ENCODE measurements around the gene GPR143.

The GPR143 gene

DNA sequence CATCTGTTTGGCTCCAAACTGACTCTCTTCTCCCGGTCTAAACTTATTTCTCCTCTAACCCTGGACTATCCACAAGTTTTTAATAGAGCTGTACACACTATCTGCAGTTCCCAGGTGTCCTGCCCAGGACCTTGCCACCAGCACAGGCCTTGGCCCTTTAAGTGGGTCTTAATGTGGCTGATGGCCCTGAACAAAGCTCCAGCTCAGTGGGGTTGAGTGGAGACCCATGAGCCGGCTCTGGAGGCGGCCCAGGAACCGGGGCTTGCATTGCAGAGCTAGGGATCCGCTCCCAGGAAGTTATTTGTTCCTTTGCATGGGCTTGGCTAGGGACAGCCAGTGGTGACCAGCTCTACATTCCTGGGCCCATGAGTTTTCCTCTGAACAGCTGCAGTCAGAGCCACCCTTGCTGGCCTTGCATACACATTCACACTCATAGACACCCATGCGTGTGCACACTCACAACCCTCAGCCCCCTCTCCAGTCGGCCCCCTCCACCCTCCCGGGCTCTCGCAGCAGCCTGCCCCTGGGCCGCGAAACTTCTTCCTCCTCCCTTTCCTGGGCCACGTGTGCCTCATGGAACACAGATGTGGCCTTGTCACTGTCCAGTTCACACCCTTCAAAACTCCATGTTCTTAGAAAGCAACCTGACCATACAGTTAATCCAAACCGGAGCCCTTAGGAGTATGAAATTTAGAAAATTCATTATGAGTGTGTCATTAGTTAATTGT lies 58.2 kb downstream of the GPR143 start:
- DNase-seq: no peak

DNA sequence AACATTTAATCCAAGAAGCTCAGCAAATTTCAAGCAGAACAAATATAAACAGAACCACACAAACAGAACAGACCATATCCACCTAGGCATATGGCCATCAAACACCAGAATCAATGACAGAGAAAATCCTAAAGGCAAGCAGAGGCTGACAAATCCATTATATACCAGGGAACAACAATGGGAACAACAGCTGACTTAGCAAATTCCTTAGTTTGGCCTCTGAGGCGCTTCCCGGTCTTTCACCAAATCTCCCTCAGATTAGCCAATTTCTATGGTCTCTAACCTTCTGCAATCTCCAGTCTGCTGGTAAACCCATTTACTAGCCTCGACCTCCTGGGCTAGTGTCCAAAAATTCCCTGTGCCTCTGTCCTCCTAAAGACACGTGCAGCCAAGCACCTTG lies 59.2 kb downstream of the GPR143 start:
- no peak for DNase-seq

DNA sequence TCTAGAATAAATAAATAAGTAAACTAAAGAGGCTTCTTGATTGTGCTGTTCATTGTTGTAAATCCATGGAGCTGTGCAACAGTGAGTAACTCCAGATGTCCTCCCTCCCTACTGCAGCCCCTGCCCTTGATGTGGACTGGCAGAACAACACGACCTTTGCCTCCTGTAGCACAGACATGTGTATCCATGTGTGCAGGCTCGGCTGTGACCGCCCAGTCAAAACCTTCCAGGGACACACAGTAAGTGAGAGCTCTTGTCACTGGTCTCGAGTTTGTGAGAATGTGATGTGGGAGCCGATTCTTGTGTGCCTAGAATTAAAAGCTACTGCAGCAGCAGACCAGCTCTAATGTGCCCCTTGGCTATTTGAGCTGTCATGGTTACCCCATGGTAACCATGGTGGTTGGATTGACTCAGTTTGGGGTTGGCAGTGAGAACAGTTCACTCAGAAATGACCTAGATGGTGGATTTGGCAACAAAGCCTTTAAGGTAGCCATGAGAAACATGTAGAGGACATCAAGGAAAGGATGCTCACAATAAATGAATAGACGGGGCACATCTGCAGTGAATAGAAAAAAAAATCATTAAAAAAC lies 60.7 kb downstream of the GPR143 start:
- no peak for DNase-seq

DNA sequence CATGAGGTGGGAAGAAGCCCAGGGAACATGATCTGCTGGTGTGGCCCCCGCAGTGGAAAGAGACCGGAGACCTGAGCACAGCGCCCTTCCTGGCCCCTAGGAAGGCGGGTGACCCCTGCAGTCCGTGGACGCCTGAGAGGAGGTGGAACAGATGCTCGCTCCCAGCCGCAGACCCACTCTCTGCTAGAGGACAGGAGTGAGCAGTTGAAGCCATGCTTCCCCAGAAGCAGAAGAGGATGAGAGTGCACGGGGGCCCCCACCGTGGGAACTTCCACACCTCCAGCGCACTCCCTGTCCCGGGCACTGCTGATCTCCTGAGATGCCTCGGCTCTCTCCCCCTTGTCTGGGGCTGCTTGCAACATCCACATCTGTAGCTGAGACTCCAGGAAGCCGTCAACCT lies 62.2 kb downstream of the GPR143 start:
- DNase-seq: no peak

DNA sequence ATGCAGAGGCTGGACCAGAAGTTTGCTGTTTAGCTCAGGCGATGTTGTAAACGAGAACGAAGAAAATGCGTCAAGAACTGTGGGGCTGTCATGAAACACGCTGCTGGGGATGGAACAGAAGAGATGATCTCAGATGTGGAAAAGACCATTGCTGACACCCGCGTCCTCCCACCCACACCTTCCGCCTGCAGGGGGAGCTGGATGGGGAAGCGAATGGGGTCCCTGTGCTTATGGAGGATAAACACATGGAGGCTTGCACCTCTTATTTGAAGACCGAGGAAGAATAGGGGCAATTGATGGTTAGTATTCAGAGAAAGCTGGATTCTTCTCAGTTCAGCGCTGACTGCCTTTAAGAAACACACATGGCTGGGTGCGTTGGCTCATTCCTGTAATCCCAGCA lies 63.9 kb downstream of the GPR143 start:
- DNase-seq: no peak

DNA sequence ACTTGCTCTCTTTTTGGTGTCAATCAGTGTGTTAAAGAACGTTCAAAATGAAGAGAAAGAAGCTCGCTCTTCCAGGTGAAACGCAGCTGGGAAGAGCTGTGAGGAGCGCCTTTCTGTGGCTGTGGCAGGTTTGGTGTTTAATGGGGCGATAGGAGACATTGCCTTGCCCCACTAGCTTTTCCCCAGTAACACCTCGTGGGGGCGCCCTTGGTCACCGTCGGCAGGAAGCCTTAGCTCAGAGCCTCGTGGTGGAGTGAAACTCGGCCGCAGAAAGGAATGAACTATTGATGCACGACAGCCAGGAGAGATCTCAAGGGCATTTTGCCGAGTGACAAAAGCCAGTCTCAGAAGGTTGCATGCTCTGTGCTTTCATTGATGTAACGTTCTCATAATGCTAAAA lies 65.1 kb downstream of the GPR143 start:
- DNase-seq: no peak

DNA sequence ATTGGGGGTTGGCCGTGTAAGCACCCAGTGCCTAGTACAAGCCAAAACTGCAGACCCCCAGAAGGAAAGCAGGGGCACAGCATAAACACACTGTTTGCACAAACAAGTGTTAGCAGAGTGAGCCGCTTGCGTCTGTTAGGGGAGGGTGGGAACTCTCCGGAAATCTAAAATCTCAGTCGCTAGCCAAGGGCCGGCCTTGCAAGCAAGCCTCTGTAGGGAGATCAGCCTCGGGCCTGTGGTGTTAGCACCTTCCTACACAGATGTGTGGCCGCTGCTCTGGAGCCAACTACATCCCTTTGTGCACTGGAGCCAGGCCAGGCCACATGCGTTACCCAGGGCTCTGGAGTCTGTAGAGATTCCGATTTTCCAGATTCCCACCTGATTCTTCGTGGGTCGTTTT lies 67.1 kb downstream of the GPR143 start:
- no peak for DNase-seq

DNA sequence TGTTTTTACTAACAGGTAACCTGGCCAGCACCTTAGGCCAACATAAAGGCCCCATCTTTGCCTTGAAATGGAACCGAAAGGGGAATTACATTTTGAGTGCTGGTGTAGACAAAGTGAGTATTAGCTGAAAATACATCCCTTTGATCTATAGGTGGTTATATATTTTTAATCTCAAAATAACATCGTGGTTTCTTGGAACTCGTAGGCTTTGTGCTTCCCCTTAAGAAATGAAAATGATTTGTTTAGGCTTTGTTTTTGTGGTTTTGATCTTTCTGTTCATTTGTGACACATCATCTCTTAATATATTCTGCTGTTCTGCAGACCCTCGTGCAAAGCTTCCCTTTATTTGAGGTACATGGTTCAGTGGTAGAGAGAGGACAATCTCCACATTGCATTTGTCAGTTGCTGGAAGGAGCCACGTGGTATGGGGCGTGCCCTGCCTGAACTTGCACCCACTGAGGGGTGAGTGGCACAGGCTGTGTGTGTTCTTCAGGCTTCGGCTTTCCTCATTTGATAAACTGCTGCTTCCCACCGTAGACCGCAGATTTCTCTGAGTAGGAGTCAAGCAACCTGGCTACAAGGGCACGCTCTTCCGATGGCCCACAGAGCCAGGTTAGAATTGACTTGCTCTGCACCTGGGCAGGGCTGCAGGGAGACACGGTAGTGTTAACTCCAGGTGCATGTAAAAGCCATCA lies 72.2 kb downstream of the GPR143 start:
- no peak for DNase-seq

DNA sequence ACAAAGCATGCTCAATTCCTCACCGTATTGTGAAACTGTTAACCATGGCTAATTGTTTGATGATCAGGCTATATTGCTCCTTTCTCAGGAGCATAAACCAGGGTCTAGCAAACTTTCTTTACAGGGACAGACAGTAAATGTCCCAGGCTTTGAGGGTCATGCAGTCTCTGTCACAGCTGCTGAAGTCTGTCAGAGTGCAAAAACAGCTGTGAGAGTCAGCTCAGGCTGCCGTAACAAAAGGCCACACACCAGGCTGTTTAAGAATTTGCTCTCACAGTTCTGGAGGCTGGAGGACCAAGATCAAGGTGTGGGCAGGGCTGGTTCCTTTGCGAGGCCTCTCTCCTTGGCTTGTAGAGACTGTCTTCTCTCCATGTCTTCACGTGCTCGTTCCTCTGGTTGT lies 75.6 kb downstream of the GPR143 start:
- no peak for DNase-seq

DNA sequence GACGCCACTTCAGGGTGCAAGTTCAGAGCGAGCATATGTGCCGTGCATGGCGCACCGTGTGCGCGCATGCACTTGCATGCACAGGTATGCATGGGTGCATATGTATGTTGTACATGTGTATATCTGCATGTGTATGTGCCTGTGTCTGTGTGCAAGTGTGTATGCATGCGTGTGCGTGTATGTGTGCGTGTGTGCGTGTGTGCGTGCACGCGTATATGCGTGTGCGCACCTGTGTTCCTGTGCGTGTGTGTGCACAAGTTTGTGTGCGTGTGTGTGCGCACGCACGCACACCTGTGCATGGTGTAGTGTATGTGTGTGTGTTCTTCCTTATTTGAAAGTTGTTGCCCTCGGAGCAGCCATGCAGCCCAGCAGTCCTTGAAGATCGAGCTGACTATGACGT lies 76.8 kb downstream of the GPR143 start:
- no peak for DNase-seq

DNA sequence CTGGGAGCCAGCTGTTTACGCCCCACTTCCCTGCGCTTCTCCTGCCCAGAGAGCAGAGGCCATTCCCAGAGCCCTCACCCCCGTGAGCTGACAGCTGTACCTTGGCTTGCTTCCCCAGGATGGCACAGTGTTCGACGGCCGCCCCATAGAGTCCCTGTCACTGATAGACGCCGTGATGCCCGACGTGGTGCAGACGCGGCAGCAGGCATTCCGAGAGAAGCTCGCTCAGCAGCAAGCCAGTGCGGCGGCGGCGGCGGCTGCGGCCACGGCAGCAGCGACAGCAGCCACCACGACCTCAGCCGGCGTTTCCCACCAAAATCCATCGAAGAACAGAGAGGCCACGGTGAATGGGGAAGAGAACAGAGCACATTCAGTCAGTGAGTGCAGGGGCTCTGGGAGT lies 77.7 kb downstream of the GPR143 start:
- DNase-seq: no peak

DNA sequence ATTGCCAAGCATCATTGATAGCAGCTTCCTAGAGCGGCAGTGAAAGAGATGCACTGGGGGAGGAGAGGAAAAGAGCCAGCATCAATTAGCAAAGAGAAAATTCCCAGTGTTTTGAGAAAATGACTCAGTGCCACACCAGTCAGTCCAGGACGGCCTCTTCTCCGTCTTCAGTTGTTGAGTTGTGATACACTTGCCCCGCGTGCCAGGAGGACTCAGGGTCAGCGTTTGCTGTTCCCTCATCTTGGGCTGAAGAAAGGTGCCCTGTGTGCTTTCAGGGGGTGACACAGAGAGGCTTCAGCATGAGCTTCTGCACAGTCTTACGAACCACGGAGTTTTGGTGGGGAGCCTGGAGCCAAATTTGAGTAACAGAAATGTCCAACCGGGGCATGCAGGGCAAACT lies 82.3 kb downstream of the GPR143 start:
- DNase-seq: no peak

DNA sequence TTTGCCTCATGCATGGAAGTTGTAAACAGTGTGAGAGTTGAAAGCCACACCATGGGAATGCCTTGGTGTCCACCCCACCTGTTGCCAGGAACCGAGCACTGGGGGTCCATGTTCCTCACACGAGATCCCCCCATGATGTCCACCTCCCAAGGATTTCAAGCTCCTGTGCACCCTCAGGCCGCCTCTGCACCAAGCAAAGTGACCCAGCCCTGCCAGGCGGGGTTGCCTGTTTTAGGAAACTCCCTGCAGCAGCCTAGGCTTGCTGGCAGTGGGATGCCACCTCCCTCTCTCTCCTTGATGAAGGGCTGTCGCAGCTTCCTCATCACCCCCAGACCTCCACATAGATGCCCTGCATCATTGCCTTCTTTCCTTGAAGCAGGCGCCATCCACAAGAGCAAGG lies 82.8 kb downstream of the GPR143 start:
- no peak for DNase-seq

DNA sequence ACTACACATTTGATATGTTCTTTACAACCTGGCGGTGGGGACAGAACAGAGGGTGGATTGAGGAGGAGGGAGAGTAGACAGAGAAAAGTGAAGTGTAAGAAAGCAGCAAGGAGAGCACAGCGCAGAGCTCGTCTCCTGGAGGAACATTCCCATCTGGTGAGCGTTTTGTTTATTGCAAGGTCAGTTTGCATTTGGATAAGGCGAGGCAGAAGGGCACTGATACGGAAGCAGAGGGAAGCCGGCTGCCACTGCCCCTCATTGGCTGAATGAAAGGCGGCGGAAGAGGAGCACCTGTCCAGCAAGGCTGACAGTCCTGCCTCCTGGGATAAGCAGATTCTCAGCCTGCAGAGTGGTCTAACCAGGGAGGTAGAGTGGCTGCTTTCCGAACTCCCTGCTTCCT lies 83.2 kb downstream of the GPR143 start:
- no peak for DNase-seq

DNA sequence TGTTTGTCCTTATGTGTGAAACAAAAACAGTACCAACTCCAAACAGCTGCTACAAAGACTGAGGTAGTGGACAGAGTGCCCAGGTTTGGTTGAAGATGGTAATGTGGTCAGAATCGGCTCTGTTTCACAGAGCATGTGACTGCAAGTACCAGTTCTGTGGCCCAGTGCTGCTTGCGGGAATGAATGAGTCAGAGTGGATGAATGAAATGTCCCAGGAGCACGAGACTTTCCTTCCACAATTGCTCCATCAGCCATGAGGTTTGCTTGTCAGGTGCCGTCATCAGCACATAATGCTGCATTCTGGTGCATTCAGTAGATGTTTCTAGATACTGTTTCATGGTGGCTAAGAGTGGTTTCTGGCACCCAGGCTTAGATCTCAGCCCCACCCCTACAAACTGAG lies 84.2 kb downstream of the GPR143 start:
- DNase-seq: no peak

DNA sequence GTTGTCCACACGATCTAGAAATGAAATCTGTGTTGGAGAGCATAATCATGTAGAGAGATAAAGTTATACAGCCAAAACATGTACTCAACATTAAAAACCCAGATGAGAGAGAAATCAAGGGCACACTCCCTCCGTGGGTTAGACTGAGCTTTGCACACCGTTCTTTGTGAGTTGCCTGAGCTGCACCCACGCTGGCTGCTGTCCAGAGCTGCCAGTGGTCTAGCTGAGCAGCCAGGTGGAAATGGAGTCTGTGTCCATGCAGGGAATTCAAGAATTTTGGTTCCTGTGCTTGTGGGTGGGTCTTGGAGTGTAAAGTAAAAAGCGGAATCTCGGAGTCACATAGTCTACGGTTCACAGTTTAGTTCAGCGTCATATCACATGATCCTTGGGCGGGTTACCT lies 84.6 kb downstream of the GPR143 start:
- DNase-seq: no peak

DNA sequence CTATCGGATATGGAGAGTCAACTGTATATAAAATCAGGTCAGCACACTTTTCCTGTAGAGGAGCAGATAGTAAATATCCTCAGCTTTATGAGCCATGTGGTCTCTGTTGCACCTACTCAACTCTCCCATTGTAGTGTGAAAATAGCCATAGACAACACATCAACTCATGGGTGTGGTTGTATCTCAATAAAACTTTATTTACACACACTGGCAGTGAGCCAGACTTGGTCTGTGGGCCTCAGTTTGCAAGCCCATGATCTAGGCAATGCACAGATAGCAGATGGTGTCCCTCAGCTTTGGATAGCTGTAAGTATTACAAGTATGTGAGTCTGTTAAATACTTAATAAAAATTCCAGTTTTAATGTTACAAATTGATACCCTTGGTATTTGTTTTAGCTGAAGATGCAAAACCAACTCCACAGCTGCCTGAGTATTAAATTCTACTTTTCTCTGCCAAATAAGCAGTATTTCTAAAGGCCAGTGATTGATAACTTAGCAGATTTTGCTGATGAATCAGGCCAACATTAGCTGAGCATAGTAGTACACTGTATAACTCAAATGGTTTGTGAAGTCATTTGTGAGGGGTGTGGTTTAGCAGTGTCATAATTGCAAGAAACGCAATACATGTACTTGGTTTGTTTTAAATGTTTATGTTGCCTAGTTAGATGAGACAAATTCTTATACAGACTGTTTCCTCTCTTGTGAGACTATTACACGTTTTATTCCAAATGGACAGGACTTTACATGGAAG lies 87.3 kb downstream of the GPR143 start:
- no peak for DNase-seq

DNA sequence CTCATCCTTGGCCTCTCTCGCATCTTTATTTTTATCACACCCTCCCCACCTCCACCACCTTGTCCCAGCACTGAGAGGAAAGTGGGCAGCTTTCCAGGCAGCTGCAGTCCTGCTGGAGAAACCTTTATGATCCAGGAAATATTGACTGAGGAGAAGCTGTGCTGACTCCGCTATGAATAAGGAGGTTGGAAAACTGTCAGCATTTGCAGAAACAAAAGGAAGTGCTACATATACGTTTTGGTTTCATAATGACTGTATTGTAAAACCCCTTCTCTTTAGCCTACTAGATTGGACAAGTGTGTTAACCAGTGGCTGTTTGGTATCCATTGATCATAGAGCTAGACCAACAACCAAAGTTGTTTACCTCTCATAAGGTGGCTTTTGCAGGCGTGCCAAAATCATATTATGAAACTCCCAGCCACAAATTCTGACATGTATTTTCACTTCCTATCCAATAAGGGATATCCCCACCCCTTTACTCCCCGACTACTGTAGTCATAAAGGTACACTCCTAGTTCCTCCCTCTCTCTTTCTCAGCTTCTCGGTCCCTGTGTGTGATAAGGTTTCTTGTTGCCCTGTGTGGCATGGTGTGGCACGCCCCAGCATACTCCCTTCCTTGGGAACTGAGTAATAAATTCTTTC lies 88.4 kb downstream of the GPR143 start:
- DNase-seq: no peak

DNA sequence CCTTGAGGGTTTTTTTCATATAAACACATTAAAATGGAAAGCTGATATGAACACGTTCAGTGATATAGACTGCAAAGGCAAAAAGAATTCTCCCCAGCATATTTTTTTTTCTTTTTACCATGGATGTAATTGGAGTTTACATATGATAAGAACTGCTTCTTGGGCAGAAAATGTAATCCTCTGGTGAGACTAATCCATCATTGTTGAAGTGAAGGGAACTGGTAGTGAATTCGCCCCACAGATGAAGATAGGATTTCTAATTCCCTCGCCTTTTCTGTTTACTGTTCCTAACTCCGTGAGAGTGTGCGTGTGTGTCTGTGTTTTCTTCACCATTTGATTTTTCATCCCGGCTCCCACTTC lies 88.9 kb downstream of the GPR143 start:
- no peak for DNase-seq

DNA sequence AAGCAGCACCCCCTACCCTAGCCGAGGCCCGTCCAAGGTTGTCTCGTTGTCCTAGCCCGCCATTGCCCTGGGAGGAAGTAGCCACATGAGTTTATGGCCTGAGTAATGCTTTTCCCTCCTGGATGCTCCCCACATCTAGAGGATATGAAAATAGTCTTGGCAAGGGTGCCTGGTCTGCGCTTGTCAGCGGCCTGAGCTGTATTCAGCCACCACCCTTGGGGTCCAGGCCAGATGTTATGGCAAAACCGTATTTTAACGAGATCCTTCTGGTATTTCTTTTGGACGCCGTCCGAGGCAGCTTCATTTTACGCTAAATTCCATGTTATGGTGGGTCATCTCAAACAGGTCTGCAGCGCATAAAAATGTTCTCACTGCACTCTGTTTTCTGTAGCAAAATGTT lies 89.3 kb downstream of the GPR143 start:
- DNase-seq: no peak
